ENCODE measurements around the gene WDR35. TPM values are rescaled to one million over a fixed set of nuclear protein-coding genes. Genes with fewer than 3 reads are reported as not detected.

Gene WDR35
- total and polyA plus RNA-seq, 2 of the 4 experiments (the other 2 are of a cell fraction), result 3.4 to 8.1 TPM

DNA sequence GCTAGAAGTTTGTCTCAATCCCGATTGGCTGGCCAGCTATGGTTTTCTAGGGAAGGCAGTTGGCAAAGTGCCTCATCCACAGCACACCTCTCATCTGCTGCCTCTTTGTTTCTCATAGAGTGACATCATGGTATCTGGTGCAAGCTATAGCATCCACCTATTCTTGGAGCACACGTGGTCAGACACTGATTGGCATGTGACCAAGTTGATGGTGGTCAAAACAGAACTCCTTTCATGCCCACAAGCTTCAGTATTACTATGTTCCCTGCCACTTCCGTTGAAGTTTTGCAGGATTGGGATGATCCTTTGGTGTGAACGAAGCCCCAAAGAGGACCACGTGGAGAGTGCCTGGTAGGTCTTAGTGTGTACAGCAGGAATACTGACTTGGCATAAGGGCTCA is 116.9 kb downstream of the WDR35 start:
- Histone ChIP-seq H3K36me3 (ENCODE audit: control insufficient read depth, insufficient read depth, low read length) (no peaks in the 10 kb centered on the region), H2BK120ac (ENCODE audit: low read depth, low read length) (no peak overlapping the region), H3K14ac (replicated peaks; ENCODE audit: low read depth, low read length) (no peak overlapping the region), H2AK5ac (ENCODE audit: low read depth, low read length) (no peak overlapping the region), H3K9me3 (ENCODE audit: control insufficient read depth, insufficient read depth, low read length) (no peaks in the 10 kb centered on the region), H4K20me1 (ENCODE audit: insufficient read depth, low read length) (peaks cover 3% of the 10 kb centered on the region), H3K23ac (ENCODE audit: low read depth, low read length) (no peak overlapping the region), H3K9me1 (ENCODE audit: insufficient read depth, low read length) (peaks cover 7% of the 10 kb centered on the region; the same call in 1 of the 2 replicates), H3K18ac (ENCODE audit: low read depth, low read length) (no peak overlapping the region), H2BK20ac (ENCODE audit: low read depth, low read length) (no peak overlapping the region), H2AK9ac (replicated peaks; ENCODE audit: low read depth, low read length, poor library complexity) (no peak overlapping the region), H3K27me3 (ENCODE audit: control insufficient read depth, insufficient read depth, low read length) (peaks cover 38% of the 10 kb centered on the region), H4K8ac (ENCODE audit: low read depth in 2 of 2, low read length in 2 of 2) (no peak overlapping the region), H3K56ac (ENCODE audit: extremely low read depth, insufficient read depth, low read length) (no peak overlapping the region), H4K5ac (ENCODE audit: low read depth, low read length) (no peak overlapping the region), H4K91ac (ENCODE audit: insufficient read depth, low read depth, low read length) (no peak overlapping the region), H2AFZ (replicated peaks; ENCODE audit: low read length, poor library complexity) (no peak overlapping the region), H3K9ac (ENCODE audit: low read depth, low read length) (no peak overlapping the region), H2BK5ac (ENCODE audit: low read depth, low read length, poor library complexity, severe bottlenecking) (no peak overlapping the region), H3K4me2 (ENCODE audit: low read depth, low read length) (no peak overlapping the region), H3K4me3 (ENCODE audit: insufficient read depth, low read depth, low read length) (no peak overlapping the region), H3K79me1 (ENCODE audit: low read depth in 1 of 2, low read length in 2 of 2) (no peaks in the 10 kb centered on the region), H3K27ac (ENCODE audit: insufficient read depth, low read length) (no peak overlapping the region), H2BK15ac (ENCODE audit: low read depth, low read length) (no peak overlapping the region), H3K4ac (ENCODE audit: low read depth, low read length) (no peak overlapping the region), H3K4me1 (ENCODE audit: control insufficient read depth, insufficient read depth, low read length) (peaks cover 9% of the 10 kb centered on the region; the same call in 1 of the 2 replicates)
- dilution Hi-C loops (cut with HindIII; ENCODE audit: low sequenced_read_pairs, unreplicated experiment) (no loop called here), in situ Hi-C loops (cut with MboI; ENCODE audit: low sequenced_read_pairs) (loop anchor here (5.0 kb wide), 1 partner anchor 1351 kb away; no protein-coding TSS in a partner anchor), intact Hi-C loops (cut with micrococcal nuclease) (no loop called here)
- CTCF ChIA-PET, result interaction anchor here (0.7 kb wide), 1 partner anchor 9 kb away, joined by 4 read pairs; no protein-coding TSS in a partner anchor
- no CpG with 5 or more reads among the region's 5 CpGs for WGBS, 2 experiments (ENCODE audit: extremely low coverage in 2 of 2, insufficient read length in 1 of 2)
- DNase-seq, result no peak
- ATAC-seq (ENCODE audit: low read depth), result no peak
- TF ChIP-seq USF2 (IDR thresholded peaks at IDR 0.05; ENCODE audit: low read depth, low read length) (no peak), MAFK (IDR thresholded peaks at IDR 0.05; ENCODE audit: low read depth, low read length) (no peak), CTCF (conservative IDR thresholded peaks at IDR 0.05; ENCODE audit: low read depth, low read length) (no peak), FOS (IDR thresholded peaks at IDR 0.05; ENCODE audit: low read depth, low read length) (no peak), MXI1 (IDR thresholded peaks at IDR 0.05; ENCODE audit: borderline replicate concordance, low read depth, low read length) (no peak), RAD21 (IDR thresholded peaks at IDR 0.05; ENCODE audit: low read length) (no peak), BHLHE40 (IDR thresholded peaks at IDR 0.05; ENCODE audit: low read depth, low read length) (no peak), CHD1 (IDR thresholded peaks at IDR 0.05; ENCODE audit: low read depth, low read length) (no peak), MAZ (IDR thresholded peaks at IDR 0.05; ENCODE audit: borderline replicate concordance, low read depth, low read length) (no peak), RFX5 (IDR thresholded peaks at IDR 0.05; ENCODE audit: low read depth, low read length) (no peak), POLR2A (IDR thresholded peaks at IDR 0.05; ENCODE audit: low read depth, low read length) (no peak), RCOR1 (IDR thresholded peaks at IDR 0.05; ENCODE audit: insufficient replicate concordance, low read length) (no peak), NFE2L2 (IDR thresholded peaks at IDR 0.05; ENCODE audit: low read depth, low read length) (no peak), SMC3 (IDR thresholded peaks at IDR 0.05; ENCODE audit: low read depth, low read length) (no peak), ELK1 (IDR thresholded peaks at IDR 0.05; ENCODE audit: borderline replicate concordance, low read depth, low read length) (no peak), CEBPB (IDR thresholded peaks at IDR 0.05; ENCODE audit: low read depth, low read length) (no peak)
- no TSS peak for BruUV-seq (replicated peaks)
- POLR2A ChIA-PET (ENCODE audit: unreplicated experiment), result no interaction called here
